MCF 10A (cell line): ENCODE data around the gene SPHKAP. TPM values are rescaled to one million over a fixed set of nuclear protein-coding genes. Genes with fewer than 3 reads are reported as not detected.

Experiments used
- BruUV-seq: library from RNA; stranded (reverse); fragments of 400-500 nt; replicated peaks from 2 replicates; lab custom pipeline; 2021; lab: Mats Ljungman, UMichigan
- CTCF ChIA-PET: fragments of 300-600 bp; sonication (Branson Sonifier 250); formaldehyde crosslinking; extraction: SDS; loops from one replicate; lab custom pipeline; 2021; ENCODE audit warnings: antibody characterized with exemption, inconsistent platforms; lab: Yijun Ruan, JAX
- POLR2A ChIA-PET: fragments of 300-600, 350-650 bp; sonication (Branson Sonifier 250); formaldehyde crosslinking; extraction: SDS; loops from one replicate; lab custom pipeline; 2020; ENCODE audit warnings: antibody characterized with exemption, inconsistent platforms; lab: Yijun Ruan, JAX
- DNase-seq: peaks from one replicate; pipeline ENCODE4 v3.0.0-alpha.2; 2018; ENCODE audit not compliant: unreplicated experiment
- H3K27ac Mint-ChIP-seq: one replicate; pipeline ENCODE4 v1.8.0; 2022; ENCODE audit warnings: mild to moderate bottlenecking, low read depth, mixed read lengths; ENCODE audit not compliant: unreplicated experiment
- H3K27me3 Mint-ChIP-seq: one replicate; pipeline ENCODE4 v1.8.0; 2022; ENCODE audit warnings: mixed read lengths; ENCODE audit not compliant: insufficient read depth, unreplicated experiment
- H3K36me3 Mint-ChIP-seq: one replicate; pipeline ENCODE4 v1.8.0; 2022; ENCODE audit warnings: mild to moderate bottlenecking, moderate library complexity, mixed read lengths; ENCODE audit not compliant: insufficient read depth, unreplicated experiment
- H3K4me1 Mint-ChIP-seq: one replicate; pipeline ENCODE4 v1.8.0; 2022; ENCODE audit warnings: mixed read lengths; ENCODE audit not compliant: insufficient read depth, unreplicated experiment
- H3K4me3 Mint-ChIP-seq: one replicate; pipeline ENCODE4 v1.8.0; 2022; ENCODE audit warnings: mild to moderate bottlenecking, moderate library complexity, mixed read lengths; ENCODE audit not compliant: unreplicated experiment
- H3K9me3 Mint-ChIP-seq: one replicate; pipeline ENCODE4 v1.8.0; 2022; ENCODE audit warnings: mixed read lengths; ENCODE audit not compliant: unreplicated experiment
- intact Hi-C: fragments of 100-400 bp; cut with micrococcal nuclease; formaldehyde crosslinking; loops from 2 replicates; pipeline ENCODE4 v1.14.1; 2022
- total RNA-seq: library from RNA; stranded (reverse); gene quantifications from 2 replicates; pipeline ENCODE4 v1.2.3, GENCODE V29; 2022
- TF ChIP-seq, protein P1 (sequence below): fragments of 200-600 bp; IDR thresholded peaks from one replicate; pipeline ENCODE4 v1.8.0; 2022; ENCODE audit warnings: antibody characterized with exemption, mild to moderate bottlenecking; ENCODE audit not compliant: unreplicated experiment

SPHKAP gene
- total RNA-seq, 1 experiment from 2014 or later: not detected

- Mint-ChIP-seq H3K27ac (no peak overlapping the region), H3K4me3 (no peak overlapping the region), H3K36me3 (no peaks in the 10 kb centered on the region), H3K9me3 (no peaks in the 10 kb centered on the region), H3K27me3 (peaks cover 35% of the 10 kb centered on the region), H3K4me1 (no peaks in the 10 kb centered on the region)
- intact Hi-C loops: no loop called here
- no TSS peak for BruUV-seq
- POLR2A ChIA-PET: no interaction called here
- TF ChIP-seq, protein P1, sequence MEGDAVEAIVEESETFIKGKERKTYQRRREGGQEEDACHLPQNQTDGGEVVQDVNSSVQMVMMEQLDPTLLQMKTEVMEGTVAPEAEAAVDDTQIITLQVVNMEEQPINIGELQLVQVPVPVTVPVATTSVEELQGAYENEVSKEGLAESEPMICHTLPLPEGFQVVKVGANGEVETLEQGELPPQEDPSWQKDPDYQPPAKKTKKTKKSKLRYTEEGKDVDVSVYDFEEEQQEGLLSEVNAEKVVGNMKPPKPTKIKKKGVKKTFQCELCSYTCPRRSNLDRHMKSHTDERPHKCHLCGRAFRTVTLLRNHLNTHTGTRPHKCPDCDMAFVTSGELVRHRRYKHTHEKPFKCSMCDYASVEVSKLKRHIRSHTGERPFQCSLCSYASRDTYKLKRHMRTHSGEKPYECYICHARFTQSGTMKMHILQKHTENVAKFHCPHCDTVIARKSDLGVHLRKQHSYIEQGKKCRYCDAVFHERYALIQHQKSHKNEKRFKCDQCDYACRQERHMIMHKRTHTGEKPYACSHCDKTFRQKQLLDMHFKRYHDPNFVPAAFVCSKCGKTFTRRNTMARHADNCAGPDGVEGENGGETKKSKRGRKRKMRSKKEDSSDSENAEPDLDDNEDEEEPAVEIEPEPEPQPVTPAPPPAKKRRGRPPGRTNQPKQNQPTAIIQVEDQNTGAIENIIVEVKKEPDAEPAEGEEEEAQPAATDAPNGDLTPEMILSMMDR: no peak
- CTCF ChIA-PET: no interaction called here
- DNase-seq: no peak
Measured at GRCh38 chr2:228072669-228073068, 108.8 kb downstream of the SPHKAP start.

DNA sequence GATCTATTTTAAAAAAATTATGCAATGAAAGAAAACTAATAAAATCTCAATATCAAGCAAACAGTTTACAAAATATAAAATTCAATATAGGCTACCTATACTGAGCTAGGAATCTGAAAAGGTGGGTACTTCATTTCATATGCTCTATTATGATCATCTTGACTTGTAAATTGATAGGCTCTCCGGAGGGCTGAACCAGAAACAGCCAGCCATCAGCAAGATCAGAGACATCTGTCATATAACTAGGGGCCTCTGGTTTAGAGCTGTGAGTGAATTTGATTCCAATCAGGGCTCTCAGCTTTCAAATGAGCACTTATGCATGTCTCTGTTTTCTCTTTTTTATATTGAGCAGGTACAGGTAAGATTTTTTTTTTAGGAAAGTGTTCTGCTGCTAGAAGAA lies 114.2 kb downstream of the SPHKAP start:
- intact Hi-C loops: no loop called here
- no TSS peak for BruUV-seq
- no peak overlapping the region for H3K4me3 Mint-ChIP-seq
- TF ChIP-seq, protein P1: no peak
- H3K36me3 Mint-ChIP-seq: no peaks in the 10 kb centered on the region
- peaks cover 79% of the 10 kb centered on the region for H3K27me3 Mint-ChIP-seq
- no peak overlapping the region for H3K27ac Mint-ChIP-seq
- POLR2A ChIA-PET: interaction anchor here (0.6 kb wide), 1 partner anchor 555 kb away, joined by 4 read pairs; no protein-coding TSS in a partner anchor
- CTCF ChIA-PET: interaction anchor here (0.6 to 0.8 kb wide), 3 partner anchors 10 to 19 kb away, joined by 3 read pairs; no protein-coding TSS in a partner anchor
- DNase-seq: no peak
- H3K9me3 Mint-ChIP-seq: no peaks in the 10 kb centered on the region
- H3K4me1 Mint-ChIP-seq: no peaks in the 10 kb centered on the region

GRCh38 chr2:228066126-228066798 lies 115.2 kb downstream of the SPHKAP start:
- H3K27me3 Mint-ChIP-seq: peaks cover 84% of the 10 kb centered on the region
- no peak for DNase-seq
- no TSS peak for BruUV-seq
- TF ChIP-seq, protein P1: no peak
- no peaks in the 10 kb centered on the region for H3K4me1 Mint-ChIP-seq
- ChIA-PET POLR2A (no interaction called here), CTCF (interaction anchor here (0.6 to 0.8 kb wide), 4 partner anchors 9 to 41 kb away, joined by 3 read pairs; no protein-coding TSS in a partner anchor)
- no peaks in the 10 kb centered on the region for H3K9me3 Mint-ChIP-seq
- no peaks in the 10 kb centered on the region for H3K36me3 Mint-ChIP-seq
- H3K4me3 Mint-ChIP-seq: no peak overlapping the region
- intact Hi-C loops: no loop called here
- H3K27ac Mint-ChIP-seq: no peak overlapping the region

GRCh38 chr2:228065686-228066085 lies 115.8 kb downstream of the SPHKAP start:
- BruUV-seq: no TSS peak
- Mint-ChIP-seq H3K9me3 (no peaks in the 10 kb centered on the region), H3K4me3 (no peak overlapping the region), H3K27ac (no peak overlapping the region), H3K27me3 (peaks cover 85% of the 10 kb centered on the region), H3K36me3 (no peaks in the 10 kb centered on the region), H3K4me1 (no peaks in the 10 kb centered on the region)
- POLR2A ChIA-PET: no interaction called here
- intact Hi-C loops: no loop called here
- CTCF ChIA-PET: interaction anchor here (0.6 to 1.7 kb wide), 2 partner anchors 26 to 39 kb away, joined by 3 to 9 read pairs; no protein-coding TSS in a partner anchor
- TF ChIP-seq, protein P1: no peak
- DNase-seq: peak; percentile 24
